SK-N-SH treated with all-trans-retinoic acid at 6 μM for 48 hours (cell line): Measurements from ENCODE around the gene LILRB4.
"Not testable (repeated sequence)": the region's sequence is repeated elsewhere in the genome, so short reads cannot be mapped to it uniquely, and the experiment has no call there.

Source experiments
- ATAC-seq: fragments of 200-7000 bp; cut with Tn5 transposase; 3 replicates; pipeline ENCODE4 v1.9.1; 2020; ENCODE audit warnings: mild to moderate bottlenecking, moderate library complexity
- ARNTL ChIP-seq: fragments of 450-650 bp; formaldehyde crosslinking; IDR thresholded peaks from 2 replicates; pipeline ENCODE4 v1.5.0; 2020; ENCODE audit warnings: low read depth, mild to moderate bottlenecking, moderate library complexity, borderline replicate concordance
- BACH2 ChIP-seq: fragments of 250-450 bp; sonication (Bioruptor Pico); IDR thresholded peaks from 2 replicates; pipeline ENCODE4 v1.9.0; 2021; ENCODE audit warnings: mild to moderate bottlenecking, borderline replicate concordance
- CREB5 ChIP-seq: fragments of 250-450 bp; sonication (Bioruptor Pico); IDR thresholded peaks from 2 replicates; pipeline ENCODE4 v1.5.1; 2020; ENCODE audit warnings: low read depth, mild to moderate bottlenecking, moderate library complexity
- CSDC2 ChIP-seq: fragments of 250-450 bp; sonication (Bioruptor Pico); IDR thresholded peaks from 2 replicates; pipeline ENCODE4 v1.5.0; 2020; ENCODE audit warnings: mild to moderate bottlenecking, moderate library complexity
- CSRNP3 ChIP-seq: fragments of 250-450 bp; sonication (Bioruptor Pico); IDR thresholded peaks from 2 replicates; pipeline ENCODE4 v1.5.1; 2021; ENCODE audit warnings: mild to moderate bottlenecking, moderate library complexity
- ESRRG ChIP-seq: fragments of 250-450 bp; sonication (Bioruptor Pico); IDR thresholded peaks from 2 replicates; pipeline ENCODE4 v1.6.1; 2021; ENCODE audit warnings: mild to moderate bottlenecking
- GLIS3 ChIP-seq: fragments of 250-450 bp; sonication (Bioruptor Pico); IDR thresholded peaks from 2 replicates; pipeline ENCODE4 v1.5.0; 2020; ENCODE audit warnings: mild to moderate bottlenecking, moderate library complexity
- ISL1 ChIP-seq: fragments of 250-450 bp; sonication (Bioruptor Pico); IDR thresholded peaks from 2 replicates; pipeline ENCODE4 v2.1.2; 2022; ENCODE audit warnings: mild to moderate bottlenecking, moderate library complexity
- OSR1 ChIP-seq: fragments of 250-450 bp; sonication (Bioruptor Pico); IDR thresholded peaks from 2 replicates; pipeline ENCODE4 v1.8.0; 2022; ENCODE audit warnings: moderate library complexity, mild to moderate bottlenecking, inconsistent platforms
- PATZ1 ChIP-seq: fragments of 250-450 bp; sonication (Bioruptor Pico); IDR thresholded peaks from 2 replicates; pipeline ENCODE4 v1.8.0; 2020; ENCODE audit warnings: mild to moderate bottlenecking, moderate library complexity, borderline replicate concordance
- PPARA ChIP-seq: fragments of 250-450 bp; sonication (Bioruptor Pico); IDR thresholded peaks from 2 replicates; pipeline ENCODE4 v1.5.0; 2020; ENCODE audit warnings: mild to moderate bottlenecking, borderline replicate concordance
- RARB ChIP-seq: fragments of 250-450 bp; sonication (Bioruptor Pico); IDR thresholded peaks from 2 replicates; pipeline ENCODE4 v1.8.0; 2021; ENCODE audit warnings: mild to moderate bottlenecking, moderate library complexity
- SNAI2 ChIP-seq: fragments of 250-450 bp; sonication (Bioruptor Pico); IDR thresholded peaks from 2 replicates; pipeline ENCODE4 v1.5.0; 2020; ENCODE audit warnings: mild to moderate bottlenecking, moderate library complexity
- TCF4 ChIP-seq: fragments of 250-450 bp; sonication (Bioruptor Pico); IDR thresholded peaks from 2 replicates; pipeline ENCODE4 v1.8.0; 2021; ENCODE audit warnings: mild to moderate bottlenecking, moderate library complexity, borderline replicate concordance
- TOX ChIP-seq: fragments of 250-450 bp; sonication (Bioruptor Pico); IDR thresholded peaks from 2 replicates; pipeline ENCODE4 v1.8.0; 2021; ENCODE audit warnings: mild to moderate bottlenecking, moderate library complexity, borderline replicate concordance
- TSHZ2 ChIP-seq: fragments of 250-450 bp; sonication (Bioruptor Pico); IDR thresholded peaks from 2 replicates; pipeline ENCODE4 v1.5.0; 2020; ENCODE audit warnings: mild to moderate bottlenecking, moderate library complexity
- ZFP3 ChIP-seq: fragments of 250-450 bp; sonication (Bioruptor Pico); IDR thresholded peaks from 2 replicates; pipeline ENCODE4 v1.5.0; 2020; ENCODE audit warnings: mild to moderate bottlenecking, moderate library complexity
- ZFP30 ChIP-seq: fragments of 450-650 bp; formaldehyde crosslinking; IDR thresholded peaks from 2 replicates; pipeline ENCODE4 v1.5.0; 2022; ENCODE audit warnings: mild to moderate bottlenecking, moderate library complexity
- ZNF565 ChIP-seq: fragments of 450-650 bp; formaldehyde crosslinking; conservative IDR thresholded peaks from 2 replicates; pipeline ENCODE4 v1.5.0; 2020; ENCODE audit warnings: low read depth, mild to moderate bottlenecking, moderate library complexity
- ZNF70 ChIP-seq: fragments of 450-650 bp; formaldehyde crosslinking; IDR thresholded peaks from 2 replicates; pipeline ENCODE4 v1.5.0; 2020; ENCODE audit warnings: mild to moderate bottlenecking, moderate library complexity
- ZNF8 ChIP-seq: fragments of 450-650 bp; formaldehyde crosslinking; IDR thresholded peaks from 2 replicates; pipeline ENCODE4 v1.5.0; 2020; ENCODE audit warnings: mild to moderate bottlenecking, moderate library complexity

LILRB4 gene

GRCh38 chr19:54616821-54617560 is 45.8 kb upstream of the LILRB4 start:
- TF ChIP-seq TCF4 (no peak), ARNTL (CRISPR knock-in tag) (no peak), ISL1 (CRISPR knock-in tag) (no peak), TSHZ2 (CRISPR knock-in tag) (no peak), SNAI2 (CRISPR knock-in tag) (no peak), GLIS3 (CRISPR knock-in tag) (no peak), CSDC2 (CRISPR knock-in tag) (no peak), PPARA (CRISPR knock-in tag) (no peak), OSR1 (no peak), ZFP3 (CRISPR knock-in tag) (no peak), ZNF8 (CRISPR knock-in tag) (no peak), PATZ1 (no peak), TOX (CRISPR knock-in tag) (no peak), BACH2 (no peak), ZNF565 (CRISPR knock-in tag) (no peak), ESRRG (CRISPR knock-in tag) (no peak)
- no peak for ATAC-seq

- TF ChIP-seq ESRRG (CRISPR knock-in tag) (no peak), BACH2 (no peak), ZNF8 (CRISPR knock-in tag) (no peak), ZFP30 (CRISPR knock-in tag) (no peak), ZFP3 (CRISPR knock-in tag) (no peak), PPARA (CRISPR knock-in tag) (no peak), OSR1 (no peak), ARNTL (CRISPR knock-in tag) (no peak), CREB5 (no peak), RARB (CRISPR knock-in tag) (no peak), SNAI2 (CRISPR knock-in tag) (no peak), TSHZ2 (CRISPR knock-in tag) (no peak), CSDC2 (CRISPR knock-in tag) (no peak), ZNF70 (CRISPR knock-in tag) (no peak), ISL1 (CRISPR knock-in tag) (no peak), TCF4 (no peak), TOX (CRISPR knock-in tag) (no peak)
- ATAC-seq: no peak
Observed at GRCh38 chr19:54620464-54620863, 42.3 kb upstream of the LILRB4 start.

GRCh38 chr19:54622431-54622830 is 40.4 kb upstream of the LILRB4 start:
- ATAC-seq: no peak
- TF ChIP-seq BACH2 (no peak), ESRRG (CRISPR knock-in tag) (no peak), RARB (CRISPR knock-in tag) (no peak), PATZ1 (no peak), CSRNP3 (CRISPR knock-in tag) (no peak)

- ATAC-seq: not testable (repeated sequence)
Observed at GRCh38 chr19:54624234-54624633, 38.6 kb upstream of the LILRB4 start.

- ATAC-seq: not testable (repeated sequence)
Observed at GRCh38 chr19:54624934-54625730, 37.7 kb upstream of the LILRB4 start.
